Spleen (tissue), 7 donors: ENCODE data around the gene SEPTIN12.

ENCODE experiments used
- CTCF ChIP-seq, 11 experiments: fragments of 200-600 bp in 7 of 11; fragments of 450-650 bp in 4 of 11; sonication (generic) in 4 of 11; IDR thresholded peaks in 8 of 11; conservative IDR thresholded peaks in 3 of 11; 1 replicate in 7 of 11; 2 replicates in 4 of 11; pipeline versions ENCODE4 v1.4.0 to v1.8.0; 2016 to 2021; ENCODE audit warnings: antibody characterized with exemption in 11 of 11, inconsistent platforms in 4 of 11, mild to moderate bottlenecking in 1 of 11
- POLR2AphosphoS5 ChIP-seq, 3 donors: sonication (generic); formaldehyde crosslinking; IDR thresholded peaks; one replicate each; pipeline ENCODE4 v1.5.1; 2017; ENCODE audit warnings: antibody characterized with exemption in 3 of 3
- donor health status: DM: no; HTN: no; CAD: no; lungs with moderate emphysema.
- donor health status: DM: no; HTN: no; CAD: no.
- donor health status: DM: no; HTN: no; CAD: no.

- no peak for TF ChIP-seq CTCF (IDR thresholded peaks at IDR 0.05 in 8 of 11, conservative IDR thresholded peaks at IDR 0.05 in 3 of 11)
- no peak for TF ChIP-seq POLR2AphosphoS5 (IDR thresholded peaks at IDR 0.05)
Observed at GRCh38 chr16:4771646-4772045, 16.5 kb downstream of the SEPTIN12 start.
